Measurements from ENCODE around the gene TNPO3.
A peak's percentile ranks its signal among the peaks of the same experiment; 100 is the strongest.

TNPO3 gene

GRCh38 chr7:128906766-128907559 is 147.9 kb downstream of the TNPO3 start:
- Histone ChIP-seq H3K9me2 (replicated peaks; ENCODE audit: insufficient read depth, low read length) (no peaks in the 10 kb centered on the region), H3K27me3 (ENCODE audit: low read length) (no peaks in the 10 kb centered on the region), H3K79me2 (ENCODE audit: insufficient read depth, low read length) (no peaks in the 10 kb centered on the region), H2AFZ (ENCODE audit: low read depth, low read length, severe bottlenecking) (no peak overlapping the region), H3F3A (ENCODE audit: insufficient read depth) (no peaks in the 10 kb centered on the region), H4K20me1 (ENCODE audit: low read depth, low read length) (no peaks in the 10 kb centered on the region), H3K4me2 (ENCODE audit: low read depth, low read length, poor library complexity, severe bottlenecking) (no peak overlapping the region), H3K4me3 (ENCODE audit: insufficient read depth, low read length, poor library complexity, severe bottlenecking) (no peak overlapping the region), H3K27ac (ENCODE audit: low read depth, low read length) (no peak overlapping the region), H3K9me3 (ENCODE audit: insufficient read depth, low read length) (no peaks in the 10 kb centered on the region), H3K9ac (ENCODE audit: low read length) (no peak overlapping the region), H3K36me3 (ENCODE audit: low read length) (no peaks in the 10 kb centered on the region)
- no peak for TF ChIP-seq EZH2phosphoT487 (conservative IDR thresholded peaks at IDR 0.05; ENCODE audit: low read length)
- no peak for TF ChIP-seq CTCF (IDR thresholded peaks at IDR 0.05; ENCODE audit: insufficient read depth, low read length, poor library complexity, severe bottlenecking)

DNA sequence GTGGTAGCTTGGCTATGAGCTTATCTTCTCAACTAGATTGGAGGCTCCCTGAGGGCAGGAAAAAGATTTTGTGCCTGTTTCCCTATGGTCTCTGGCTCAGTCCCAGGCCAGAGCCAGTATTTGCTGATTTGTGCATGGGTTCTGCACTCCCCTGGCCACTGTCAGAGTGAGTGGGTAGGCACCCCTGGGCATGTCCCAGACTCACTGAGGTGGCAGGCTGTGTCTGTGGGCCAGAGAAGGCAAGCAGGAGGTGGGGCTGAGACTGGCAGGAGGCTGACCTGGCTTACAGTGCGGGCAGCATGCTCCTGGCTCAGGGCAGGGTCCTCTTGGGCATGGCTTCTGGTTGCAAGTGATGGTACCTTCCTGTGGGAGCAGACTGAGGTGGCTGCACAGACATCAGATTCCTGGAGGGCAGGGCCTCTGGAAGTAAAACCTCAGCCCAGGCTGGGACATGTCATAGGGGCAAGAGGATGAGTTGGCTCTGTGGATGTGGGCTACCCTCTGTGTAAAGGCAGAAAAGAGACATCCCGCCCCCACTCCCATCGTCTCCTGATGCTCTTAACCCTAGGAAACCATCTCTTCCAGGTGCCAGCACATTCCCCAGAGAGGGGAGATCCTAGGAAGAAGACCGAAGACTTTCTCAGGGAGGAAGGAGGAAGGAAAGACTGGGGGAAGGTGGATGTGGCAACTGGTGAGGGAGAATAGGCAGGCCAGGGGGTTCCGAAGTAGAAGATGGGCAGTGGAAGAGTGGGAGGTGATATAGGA is 148.7 kb downstream of the TNPO3 start:
- H3K36me3 ChIP-seq (ENCODE audit: low read length): no peaks in the 10 kb centered on the region
- no peaks in the 10 kb centered on the region for H3K9me2 ChIP-seq (replicated peaks; ENCODE audit: insufficient read depth, low read length)
- no peaks in the 10 kb centered on the region for H3K79me2 ChIP-seq (ENCODE audit: insufficient read depth, low read length)

DNA sequence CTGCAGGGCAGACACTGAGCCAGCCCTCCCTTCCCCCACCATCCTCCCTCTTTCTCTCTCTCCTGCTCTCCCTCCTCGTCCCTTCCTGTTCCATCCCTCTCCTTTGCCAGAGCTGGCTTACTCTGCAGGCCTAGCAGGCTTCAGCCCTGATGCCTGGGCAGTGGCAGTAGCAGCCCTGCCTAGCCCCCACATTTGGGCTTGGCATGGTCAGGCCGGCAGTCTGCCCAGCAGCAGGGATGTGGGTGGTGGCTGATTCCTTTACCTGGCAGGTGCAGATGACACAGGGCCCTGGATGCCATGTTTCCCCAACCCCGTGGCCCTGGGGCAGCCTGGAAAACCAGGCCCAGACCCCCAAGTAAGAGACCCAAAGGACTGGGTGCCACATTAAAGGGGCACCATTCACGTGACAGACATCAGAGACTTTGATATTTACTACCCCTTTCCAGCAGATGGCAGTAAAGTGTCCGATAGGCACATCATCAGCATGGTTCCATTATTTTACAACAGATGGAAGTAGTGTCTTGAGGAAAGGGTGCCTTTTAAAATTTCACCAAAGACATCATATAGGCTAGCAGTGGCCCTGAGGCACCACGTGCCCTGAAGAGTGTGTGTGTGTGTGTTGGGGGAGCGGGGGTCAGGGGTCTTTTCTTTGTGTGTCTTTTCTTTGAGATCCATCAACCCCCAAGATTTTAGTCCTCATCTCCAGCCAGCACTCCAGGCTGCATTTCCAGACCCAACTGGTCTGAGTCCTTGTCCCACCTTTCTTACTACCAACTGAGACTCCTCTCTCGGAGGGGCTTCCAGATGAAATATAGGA is 150.3 kb downstream of the TNPO3 start:
- H3K4me2 ChIP-seq (ENCODE audit: low read depth, low read length, poor library complexity, severe bottlenecking): no peak overlapping the region
- no peaks in the 10 kb centered on the region for H4K20me1 ChIP-seq (ENCODE audit: low read depth, low read length)
- TF ChIP-seq CTCF (IDR thresholded peaks at IDR 0.05; ENCODE audit: insufficient read depth, low read length, poor library complexity, severe bottlenecking) (peak; percentile 71), EZH2phosphoT487 (conservative IDR thresholded peaks at IDR 0.05; ENCODE audit: low read length) (no peak)
- 0 out of 2 replicates have a peak, but pooled peaks cover 10% of the 10 kb centered on the region for H3K9me3 ChIP-seq (ENCODE audit: insufficient read depth, low read length)
- H3K4me3 ChIP-seq (ENCODE audit: insufficient read depth, low read length, poor library complexity, severe bottlenecking): no peak overlapping the region
- no peaks in the 10 kb centered on the region for H3F3A ChIP-seq (ENCODE audit: insufficient read depth)
- no peaks in the 10 kb centered on the region for H3K79me2 ChIP-seq (ENCODE audit: insufficient read depth, low read length)
- no peaks in the 10 kb centered on the region for H3K36me3 ChIP-seq (ENCODE audit: low read length)
- H3K27ac ChIP-seq (ENCODE audit: low read depth, low read length): no peak overlapping the region
- no peaks in the 10 kb centered on the region for H3K27me3 ChIP-seq (ENCODE audit: low read length)
- H3K9ac ChIP-seq (ENCODE audit: low read length): no peak overlapping the region
- H2AFZ ChIP-seq (ENCODE audit: low read depth, low read length, severe bottlenecking): no peak overlapping the region
- H3K9me2 ChIP-seq (replicated peaks; ENCODE audit: insufficient read depth, low read length): no peaks in the 10 kb centered on the region

More for the DNA sequence above, 148.7 kb downstream of the TNPO3 start:
- no peaks in the 10 kb centered on the region for H3F3A ChIP-seq (ENCODE audit: insufficient read depth)
- H3K4me2 ChIP-seq (ENCODE audit: low read depth, low read length, poor library complexity, severe bottlenecking): no peak overlapping the region
- no peak overlapping the region for H3K9ac ChIP-seq (ENCODE audit: low read length)
- no peaks in the 10 kb centered on the region for H3K9me3 ChIP-seq (ENCODE audit: insufficient read depth, low read length)
- no peak overlapping the region for H3K27ac ChIP-seq (ENCODE audit: low read depth, low read length)
- TF ChIP-seq EZH2phosphoT487 (conservative IDR thresholded peaks at IDR 0.05; ENCODE audit: low read length) (no peak), CTCF (IDR thresholded peaks at IDR 0.05; ENCODE audit: insufficient read depth, low read length, poor library complexity, severe bottlenecking) (no peak)
- H4K20me1 ChIP-seq (ENCODE audit: low read depth, low read length): no peaks in the 10 kb centered on the region
- H2AFZ ChIP-seq (ENCODE audit: low read depth, low read length, severe bottlenecking): no peak overlapping the region
- no peak overlapping the region for H3K4me3 ChIP-seq (ENCODE audit: insufficient read depth, low read length, poor library complexity, severe bottlenecking)
- no peaks in the 10 kb centered on the region for H3K27me3 ChIP-seq (ENCODE audit: low read length)
